Epidermal melanocyte (primary cell): ENCODE results near the gene CLCN4.

ENCODE experiments used
- DNase-seq: peaks from one replicate; pipeline ENCODE4 v3.0.0; 2011; ENCODE audit warnings: low spot score; ENCODE audit not compliant: insufficient read length

The CLCN4 gene

GRCh38 chrX:10166248-10166716, 9.5 kb downstream of the CLCN4 start:
- DNase-seq = no peak

- DNase-seq = no peak
These were observed 10.0 kb downstream of the CLCN4 start for GRCh38 chrX:10166731-10167151.

GRCh38 chrX:10167573-10167972, 10.8 kb downstream of the CLCN4 start:
- no peak for DNase-seq

- DNase-seq = no peak
These were observed 11.5 kb downstream of the CLCN4 start for GRCh38 chrX:10168226-10168625.

GRCh38 chrX:10169175-10169574, 12.4 kb downstream of the CLCN4 start:
- DNase-seq = no peak

- DNase-seq = no peak
These were observed 14.5 kb downstream of the CLCN4 start for GRCh38 chrX:10171249-10171648.

- DNase-seq = no peak
These were observed 16.1 kb downstream of the CLCN4 start for GRCh38 chrX:10172877-10173276.

- DNase-seq = no peak
These were observed 16.6 kb downstream of the CLCN4 start for GRCh38 chrX:10173331-10173900.

GRCh38 chrX:10174051-10174450, 17.3 kb downstream of the CLCN4 start:
- DNase-seq = no peak

- no peak for DNase-seq
These were observed 18.0 kb downstream of the CLCN4 start for GRCh38 chrX:10174810-10175209.

GRCh38 chrX:10175319-10175871, 18.6 kb downstream of the CLCN4 start:
- no peak for DNase-seq

- DNase-seq = no peak
These were observed 19.6 kb downstream of the CLCN4 start for GRCh38 chrX:10176121-10177003.

- no peak for DNase-seq
These were observed 20.2 kb downstream of the CLCN4 start for GRCh38 chrX:10177004-10177396.

GRCh38 chrX:10177601-10178000, 20.8 kb downstream of the CLCN4 start:
- no peak for DNase-seq

- no peak for DNase-seq
These were observed 22.2 kb downstream of the CLCN4 start for GRCh38 chrX:10178866-10179463.

- DNase-seq = no peak
These were observed 27.0 kb downstream of the CLCN4 start for GRCh38 chrX:10183760-10184159.

- no peak for DNase-seq
These were observed 27.6 kb downstream of the CLCN4 start for GRCh38 chrX:10184411-10184810.

GRCh38 chrX:10186355-10186754, 29.6 kb downstream of the CLCN4 start:
- DNase-seq = no peak

- no peak for DNase-seq
These were observed 30.6 kb downstream of the CLCN4 start for GRCh38 chrX:10187421-10187820.

GRCh38 chrX:10189317-10190268, 32.8 kb downstream of the CLCN4 start:
- peak; percentile 38 for DNase-seq

- DNase-seq = peak; percentile 54
These were observed 33.6 kb downstream of the CLCN4 start for GRCh38 chrX:10190367-10190766.
